Measurements from ENCODE around the gene SLC7A1.

- TF ChIP-seq CTCF (conservative IDR thresholded peaks at IDR 0.05): no peak
- no peak for TF ChIP-seq EZH2 (IDR thresholded peaks at IDR 0.05; ENCODE audit: low read depth)
These were observed 2.2 kb upstream of the SLC7A1 start for GRCh38 chr13:29597706-29598105.
